Chondrocyte (in vitro differentiated cells): ENCODE measurements around the gene SLC39A11. TPM values are rescaled to one million over a fixed set of nuclear protein-coding genes. Genes with fewer than 3 reads are reported as not detected.
"Not testable (repeated sequence)": the region's sequence is repeated elsewhere in the genome, so short reads cannot be mapped to it uniquely, and the experiment has no call there.

Experiments
- DNase-seq: peaks from one replicate; pipeline ENCODE4 v3.0.0; 2021; ENCODE audit warnings: mixed read lengths, low spot score
- H3K27ac Mint-ChIP-seq: one replicate; pipeline ENCODE4 v1.8.0; 2021; ENCODE audit warnings: mild to moderate bottlenecking, moderate library complexity, mixed read lengths; ENCODE audit not compliant: unreplicated experiment
- H3K27me3 Mint-ChIP-seq: 2 replicates; pipeline ENCODE4 v1.8.0; 2021; ENCODE audit warnings: low read depth, mixed read lengths
- H3K36me3 Mint-ChIP-seq: 2 replicates; pipeline ENCODE4 v1.8.0; 2021; ENCODE audit warnings: low read depth, mixed read lengths
- H3K4me1 Mint-ChIP-seq: 2 replicates; pipeline ENCODE4 v1.8.0; 2021; ENCODE audit warnings: low read depth, mild to moderate bottlenecking, mixed read lengths
- H3K4me3 Mint-ChIP-seq: one replicate; pipeline ENCODE4 v1.8.0; 2021; ENCODE audit warnings: mild to moderate bottlenecking, moderate library complexity, mixed read lengths; ENCODE audit not compliant: unreplicated experiment
- H3K9me3 Mint-ChIP-seq: 2 replicates; pipeline ENCODE4 v1.8.0; 2021; ENCODE audit warnings: low read depth, mixed read lengths
- CTCF ChIP-seq: fragments of 200-600 bp; sonication (generic); IDR thresholded peaks from 2 replicates; pipeline ENCODE4 v1.5.0; 2021; ENCODE audit warnings: antibody characterized with exemption, mild to moderate bottlenecking, moderate library complexity
- total RNA-seq: library from RNA; stranded (reverse); gene quantifications from 3 replicates; pipeline ENCODE4 v1.2.1, GENCODE V29; 2021

SLC39A11 gene
- total RNA-seq, 1 donor from 2014 or later = 25.3 TPM

- H3K27me3 Mint-ChIP-seq = no peaks in the 10 kb centered on the region
- no peaks in the 10 kb centered on the region for H3K36me3 Mint-ChIP-seq
- no peak overlapping the region for H3K27ac Mint-ChIP-seq
- peaks cover 5% of the 10 kb centered on the region for H3K9me3 Mint-ChIP-seq
- no peak for DNase-seq
- no peak for TF ChIP-seq CTCF
- no peak overlapping the region for H3K4me3 Mint-ChIP-seq
- H3K4me1 Mint-ChIP-seq = peaks cover 9% of the 10 kb centered on the region
Measured at GRCh38 chr17:72997559-72997958, 94.9 kb downstream of the SLC39A11 start.

GRCh38 chr17:72996791-72997190 lies 95.7 kb downstream of the SLC39A11 start:
- Mint-ChIP-seq H3K4me1 (peaks cover 12% of the 10 kb centered on the region), H3K4me3 (no peak overlapping the region)

GRCh38 chr17:72995008-72995656 lies 97.4 kb downstream of the SLC39A11 start:
- no peak for TF ChIP-seq CTCF
- H3K9me3 Mint-ChIP-seq = peaks cover 5% of the 10 kb centered on the region
- no peak overlapping the region for H3K4me3 Mint-ChIP-seq
- no peak overlapping the region for H3K27ac Mint-ChIP-seq
- no peak for DNase-seq
- no peaks in the 10 kb centered on the region for H3K36me3 Mint-ChIP-seq
- H3K27me3 Mint-ChIP-seq = no peaks in the 10 kb centered on the region
- peaks cover 12% of the 10 kb centered on the region for H3K4me1 Mint-ChIP-seq

More at GRCh38 chr17:72996791-72997190, 95.7 kb downstream of the SLC39A11 start:
- TF ChIP-seq CTCF = no peak
- no peak overlapping the region for H3K27ac Mint-ChIP-seq
- no peaks in the 10 kb centered on the region for H3K36me3 Mint-ChIP-seq
- H3K27me3 Mint-ChIP-seq = no peaks in the 10 kb centered on the region
- peaks cover 5% of the 10 kb centered on the region for H3K9me3 Mint-ChIP-seq
- no peak for DNase-seq

GRCh38 chr17:72992783-72993467 lies 99.6 kb downstream of the SLC39A11 start:
- not testable (repeated sequence) for H3K36me3 Mint-ChIP-seq, H3K9me3 Mint-ChIP-seq

GRCh38 chr17:72991651-72992050 lies 100.8 kb downstream of the SLC39A11 start:
- Mint-ChIP-seq H3K4me1 (peaks cover 11% of the 10 kb centered on the region), H3K9me3 (peaks cover 5% of the 10 kb centered on the region), H3K27me3 (no peaks in the 10 kb centered on the region), H3K36me3 (no peaks in the 10 kb centered on the region), H3K4me3 (no peak overlapping the region), H3K27ac (no peak overlapping the region)
- no peak for DNase-seq
- TF ChIP-seq CTCF = no peak

More at GRCh38 chr17:72992783-72993467, 99.6 kb downstream of the SLC39A11 start:
- DNase-seq, H3K27me3 Mint-ChIP-seq, H3K4me3 Mint-ChIP-seq: not testable (repeated sequence)
- peak overlapping the region; percentile 36 for H3K27ac Mint-ChIP-seq
- H3K4me1 Mint-ChIP-seq = peaks cover 12% of the 10 kb centered on the region
